HepG2 (cell line): ENCODE results near the gene ALPK3. TPM values are rescaled to one million over a fixed set of nuclear protein-coding genes. Genes with fewer than 3 reads are reported as not detected.

Experiments
- BORCS8-MEF2B ChIP-seq: sonication (generic); formaldehyde crosslinking; IDR thresholded peaks from 2 replicates; pipeline ENCODE4 v1.8.0; 2022; ENCODE audit warnings: mild to moderate bottlenecking, missing genetic modification reagents
- CBX1 ChIP-seq: IDR thresholded peaks from one replicate; pipeline ENCODE4 v1.6.1; 2016; ENCODE audit warnings: antibody characterized with exemption, low read depth
- CBX5 ChIP-seq: sonication (generic); formaldehyde crosslinking; IDR thresholded peaks from 2 replicates; pipeline ENCODE4 v1.4.0; 2020; ENCODE audit warnings: missing genetic modification reagents, borderline replicate concordance
- FOXJ3 ChIP-seq: sonication (generic); formaldehyde crosslinking; IDR thresholded peaks from 2 replicates; pipeline ENCODE4 v1.4.0; 2020; ENCODE audit warnings: missing genetic modification reagents, mild to moderate bottlenecking, borderline replicate concordance
- IRF2 ChIP-seq: IDR thresholded peaks from 2 replicates; pipeline ENCODE4 v1.6.1; 2018; ENCODE audit warnings: missing genetic modification reagents, missing compliant biosample characterization
- KAT8 ChIP-seq: IDR thresholded peaks from 2 replicates; pipeline ENCODE4 v1.6.1; 2016; ENCODE audit warnings: missing genetic modification reagents, missing compliant biosample characterization
- KDM3A ChIP-seq: IDR thresholded peaks from 2 replicates; pipeline ENCODE4 v1.6.1; 2018; ENCODE audit warnings: low read depth, missing compliant biosample characterization
- KLF16 ChIP-seq, 2 experiments: sonication (generic) in 1 of 2; formaldehyde crosslinking in 1 of 2; IDR thresholded peaks; 2 replicates each; pipeline versions ENCODE4 v1.6.1 to v1.8.0; 2016 to 2023; ENCODE audit warnings: missing genetic modification reagents in 2 of 2, missing compliant biosample characterization in 1 of 2
- MLLT10 ChIP-seq: sonication (generic); formaldehyde crosslinking; IDR thresholded peaks from 2 replicates; pipeline ENCODE4 v1.4.0; 2020; ENCODE audit warnings: missing genetic modification reagents
- MYNN ChIP-seq: sonication (generic); formaldehyde crosslinking; IDR thresholded peaks from 2 replicates; pipeline ENCODE4 v1.4.0; 2020; ENCODE audit warnings: mild to moderate bottlenecking, low read depth, missing genetic modification reagents
- NFATC3 ChIP-seq: sonication (generic); formaldehyde crosslinking; IDR thresholded peaks from 2 replicates; pipeline ENCODE4 v1.5.1; 2020; ENCODE audit warnings: mild to moderate bottlenecking, missing genetic modification reagents
- NFIC ChIP-seq: IDR thresholded peaks from 2 replicates; pipeline ENCODE4 v1.6.1; 2012; ENCODE audit warnings: mild to moderate bottlenecking, low read length, inconsistent platforms
- PRPF4 ChIP-seq: fragments of 200-400 bp; formaldehyde crosslinking; IDR thresholded peaks from 2 replicates; pipeline ENCODE4 v1.6.1; 2016; ENCODE audit warnings: low read length, low read depth; ENCODE audit not compliant: poor library complexity, severe bottlenecking
- RFXAP ChIP-seq: sonication (generic); formaldehyde crosslinking; IDR thresholded peaks from 2 replicates; pipeline ENCODE4 v1.4.0; 2020; ENCODE audit warnings: missing genetic modification reagents, borderline replicate concordance
- SATB2 ChIP-seq: sonication (generic); formaldehyde crosslinking; IDR thresholded peaks from 2 replicates; pipeline ENCODE4 v1.5.0; 2020; ENCODE audit warnings: missing genetic modification reagents
- SOX6 ChIP-seq, 2 experiments: fragments of 450-650 bp in 1 of 2; sonication (generic) in 1 of 2; formaldehyde crosslinking in 1 of 2; IDR thresholded peaks; 2 replicates each; pipeline versions ENCODE4 v1.4.0 to v1.6.1; 2017 to 2020; ENCODE audit warnings: antibody characterized with exemption in 1 of 2, mild to moderate bottlenecking in 1 of 2, missing genetic modification reagents in 1 of 2
- SRY ChIP-seq: sonication (generic); formaldehyde crosslinking; IDR thresholded peaks from 2 replicates; pipeline ENCODE4 v1.8.0; 2022; ENCODE audit warnings: mild to moderate bottlenecking, missing genetic modification reagents
- THAP11 ChIP-seq: IDR thresholded peaks from 2 replicates; pipeline ENCODE4 v1.6.1; 2016; ENCODE audit warnings: missing biosample characterization, missing genetic modification reagents
- ZC3H4 ChIP-seq: sonication (generic); formaldehyde crosslinking; IDR thresholded peaks from 2 replicates; pipeline ENCODE4 v1.4.0; 2020; ENCODE audit warnings: missing genetic modification reagents, borderline replicate concordance
- ZFP36 ChIP-seq: fragments of 150-350 bp; IDR thresholded peaks from 2 replicates; pipeline ENCODE4 v1.6.1; 2018; ENCODE audit warnings: borderline replicate concordance, low read length, low read depth; ENCODE audit not compliant: partially characterized antibody
- ZKSCAN5 ChIP-seq: sonication (generic); formaldehyde crosslinking; IDR thresholded peaks from 2 replicates; pipeline ENCODE4 v1.5.1; 2020; ENCODE audit warnings: mild to moderate bottlenecking, missing genetic modification reagents
- ZNF292 ChIP-seq: sonication (generic); formaldehyde crosslinking; IDR thresholded peaks from 2 replicates; pipeline ENCODE4 v1.8.1; 2022; ENCODE audit warnings: mild to moderate bottlenecking, low read depth, missing genetic modification reagents, borderline replicate concordance
- ZNF326 ChIP-seq: sonication (generic); formaldehyde crosslinking; IDR thresholded peaks from 2 replicates; pipeline ENCODE4 v1.4.0; 2020; ENCODE audit warnings: missing genetic modification reagents, borderline replicate concordance
- ZNF382 ChIP-seq: sonication (generic); formaldehyde crosslinking; IDR thresholded peaks from 2 replicates; pipeline ENCODE4 v1.5.0; 2020; ENCODE audit warnings: missing genetic modification reagents, mild to moderate bottlenecking, borderline replicate concordance
- ZNF556 ChIP-seq: sonication (generic); formaldehyde crosslinking; IDR thresholded peaks from 2 replicates; pipeline ENCODE4 v1.4.0; 2020; ENCODE audit warnings: mild to moderate bottlenecking, missing genetic modification reagents, borderline replicate concordance
- ZNF562 ChIP-seq: sonication (generic); formaldehyde crosslinking; IDR thresholded peaks from 2 replicates; pipeline ENCODE4 v1.8.0; 2022; ENCODE audit warnings: missing genetic modification reagents, borderline replicate concordance
- ZNF839 ChIP-seq: sonication (generic); formaldehyde crosslinking; IDR thresholded peaks from 2 replicates; pipeline ENCODE4 v1.4.0; 2020; ENCODE audit warnings: missing genetic modification reagents, mild to moderate bottlenecking, borderline replicate concordance
- polyA plus RNA-seq, 8 experiments: library from polyadenylated mRNA; depleted of rRNA in 3 of 8; stranded (reverse) in 7 of 8; unstranded in 1 of 8; fragments of >200 nt; fragmentation: Illumina TruSeq in 4 of 8; extraction: Trizol in 4 of 8; gene quantifications; 2 replicates each; pipeline versions ENCODE4 v1.2.1 to v1.2.3, GENCODE V29; 2011 to 2016; ENCODE audit warnings: low read depth in 4 of 8, missing spikeins in 1 of 8, mixed read lengths in 1 of 8; ENCODE audit not compliant: insufficient read depth in 1 of 8
- total RNA-seq, 5 experiments: library from RNA; depleted of rRNA; stranded (reverse); fragments of >200 nt; fragmentation: Illumina TruSeq; extraction: Trizol; gene quantifications; 2 replicates each; pipeline ENCODE4 v1.2.3, GENCODE V29; 2016; ENCODE audit warnings: low read depth in 1 of 5
- TF ChIP-seq, protein P1 (sequence below): sonication (generic); formaldehyde crosslinking; IDR thresholded peaks from 2 replicates; pipeline ENCODE4 v1.5.0; 2020; ENCODE audit warnings: missing genetic modification reagents
- TF ChIP-seq, protein P2 (sequence below): IDR thresholded peaks from 2 replicates; pipeline ENCODE4 v1.6.1; 2016; ENCODE audit warnings: low read depth, borderline replicate concordance
- TF ChIP-seq, protein P3 (sequence below): fragments of 450-650 bp; IDR thresholded peaks from 2 replicates; pipeline ENCODE4 v1.6.1; 2017

The ALPK3 gene
- total and polyA plus RNA-seq, 2 of the 13 experiments (the other 11 are each of a cell fraction or from before 2014, with no cell fraction given), result 0.04 to 0.42 TPM

DNA sequence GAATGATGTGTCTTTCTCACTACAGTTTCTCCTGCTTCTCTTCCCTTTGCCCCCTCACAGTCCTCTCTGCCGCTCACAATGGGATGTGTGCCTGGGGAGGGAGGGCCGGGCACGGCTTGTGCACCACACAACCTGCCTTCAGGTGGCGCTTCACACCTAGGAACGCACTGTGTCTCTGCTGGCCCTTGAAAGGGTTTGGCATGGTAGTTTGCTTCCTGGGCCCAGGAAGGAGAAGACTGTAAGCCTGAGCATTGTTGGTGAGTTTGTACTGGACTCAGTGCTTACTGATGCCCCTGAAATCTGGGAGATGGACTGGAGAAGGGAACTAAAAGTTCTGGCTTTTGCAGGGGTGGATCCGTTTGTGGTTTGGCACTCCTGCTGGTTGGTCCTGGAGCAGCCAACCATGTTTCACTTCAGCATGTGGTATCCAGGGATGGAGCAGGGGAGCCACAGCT lies 9.2 kb downstream of the ALPK3 start (continued):
- TF ChIP-seq ZNF292 (no peak), ZC3H4 (CRISPR knock-in tag) (no peak), NFATC3 (CRISPR knock-in tag) (no peak), ZFP36 (no peak), MLLT10 (no peak), ZNF562 (no peak), KAT8 (peak; percentile 46; the same call in 1 of the 2 replicates), NFIC (no peak), SATB2 (CRISPR knock-in tag) (no peak), ZNF556 (CRISPR knock-in tag) (no peak), THAP11 (CRISPR knock-in tag) (0 out of 2 replicates have a peak, but pooled peaks have one; percentile 22), MYNN (no peak), ZNF839 (CRISPR knock-in tag) (no peak), PRPF4 (no peak), KLF16 (CRISPR knock-in tag; IDR thresholded peaks at IDR 0.05) (0 out of 4 replicates have a peak, but pooled peaks of 1 of the 2 experiments have one; percentile 45), CBX1 (no peak), ZNF326 (CRISPR knock-in tag) (no peak), SRY (CRISPR knock-in tag) (no peak), RFXAP (CRISPR knock-in tag) (0 out of 2 replicates have a peak, but pooled peaks have one; percentile 54), KDM3A (no peak), ZNF382 (CRISPR knock-in tag) (no peak), BORCS8-MEF2B (CRISPR knock-in tag) (no peak), CBX5 (CRISPR knock-in tag) (0 out of 2 replicates have a peak, but pooled peaks have one; percentile 57), SOX6 (IDR thresholded peaks at IDR 0.05) (no peak), SOX6 (CRISPR knock-in tag; IDR thresholded peaks at IDR 0.05) (0 out of 2 replicates have a peak, but pooled peaks have one; percentile 11), FOXJ3 (CRISPR knock-in tag) (no peak), IRF2 (CRISPR knock-in tag) (0 out of 2 replicates have a peak, but pooled peaks have one; percentile 15), ZKSCAN5 (CRISPR knock-in tag) (no peak)
- TF ChIP-seq, protein P1, sequence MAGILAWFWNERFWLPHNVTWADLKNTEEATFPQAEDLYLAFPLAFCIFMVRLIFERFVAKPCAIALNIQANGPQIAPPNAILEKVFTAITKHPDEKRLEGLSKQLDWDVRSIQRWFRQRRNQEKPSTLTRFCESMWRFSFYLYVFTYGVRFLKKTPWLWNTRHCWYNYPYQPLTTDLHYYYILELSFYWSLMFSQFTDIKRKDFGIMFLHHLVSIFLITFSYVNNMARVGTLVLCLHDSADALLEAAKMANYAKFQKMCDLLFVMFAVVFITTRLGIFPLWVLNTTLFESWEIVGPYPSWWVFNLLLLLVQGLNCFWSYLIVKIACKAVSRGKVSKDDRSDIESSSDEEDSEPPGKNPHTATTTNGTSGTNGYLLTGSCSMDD, result no peak
- TF ChIP-seq, protein P2, sequence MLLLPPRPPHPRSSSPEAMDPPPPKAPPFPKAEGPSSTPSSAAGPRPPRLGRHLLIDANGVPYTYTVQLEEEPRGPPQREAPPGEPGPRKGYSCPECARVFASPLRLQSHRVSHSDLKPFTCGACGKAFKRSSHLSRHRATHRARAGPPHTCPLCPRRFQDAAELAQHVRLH (CRISPR knock-in tag), result no peak
- TF ChIP-seq, protein P3, sequence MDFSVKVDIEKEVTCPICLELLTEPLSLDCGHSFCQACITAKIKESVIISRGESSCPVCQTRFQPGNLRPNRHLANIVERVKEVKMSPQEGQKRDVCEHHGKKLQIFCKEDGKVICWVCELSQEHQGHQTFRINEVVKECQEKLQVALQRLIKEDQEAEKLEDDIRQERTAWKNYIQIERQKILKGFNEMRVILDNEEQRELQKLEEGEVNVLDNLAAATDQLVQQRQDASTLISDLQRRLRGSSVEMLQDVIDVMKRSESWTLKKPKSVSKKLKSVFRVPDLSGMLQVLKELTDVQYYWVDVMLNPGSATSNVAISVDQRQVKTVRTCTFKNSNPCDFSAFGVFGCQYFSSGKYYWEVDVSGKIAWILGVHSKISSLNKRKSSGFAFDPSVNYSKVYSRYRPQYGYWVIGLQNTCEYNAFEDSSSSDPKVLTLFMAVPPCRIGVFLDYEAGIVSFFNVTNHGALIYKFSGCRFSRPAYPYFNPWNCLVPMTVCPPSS, result no peak
